GM12878 (cell line): Measurements from ENCODE around the gene PPP1R1B. TPM values are rescaled to one million over a fixed set of nuclear protein-coding genes. Genes with fewer than 3 reads are reported as not detected.

Experiments
- ASH2L ChIP-seq: fragments of 300-600, 200-600 bp; sonication (generic); IDR thresholded peaks from 2 replicates; pipeline ENCODE4 v1.6.1; 2017; ENCODE audit warnings: low read depth, mild to moderate bottlenecking, borderline replicate concordance
- ATF2 ChIP-seq: IDR thresholded peaks from 2 replicates; pipeline ENCODE4 v1.6.1; 2012; ENCODE audit warnings: low read length, inconsistent platforms
- BCL11A ChIP-seq: IDR thresholded peaks from 2 replicates; pipeline ENCODE4 v1.6.1; 2011; ENCODE audit warnings: low read depth, low read length
- BRCA1 ChIP-seq: IDR thresholded peaks from 2 replicates; pipeline ENCODE4 v1.6.1; 2011; ENCODE audit warnings: low read depth, low read length, improper control_type of control experiment
- MYC ChIP-seq: IDR thresholded peaks from 2 replicates; pipeline ENCODE4 v1.6.1; 2011; ENCODE audit warnings: mild to moderate bottlenecking, low read length, moderate library complexity, inconsistent platforms; ENCODE audit not compliant: insufficient read depth, insufficient replicate concordance, insufficient read length, severe bottlenecking
- NR2C1 ChIP-seq: fragments of 450-650 bp; IDR thresholded peaks from 2 replicates; pipeline ENCODE4 v1.6.1; 2017; ENCODE audit warnings: antibody characterized with exemption, mild to moderate bottlenecking, moderate library complexity
- PAX8 ChIP-seq: fragments of 450-650 bp; IDR thresholded peaks from 2 replicates; pipeline ENCODE4 v1.6.1; 2017; ENCODE audit warnings: mild to moderate bottlenecking, moderate library complexity
- RELB ChIP-seq: fragments of 450-650 bp; IDR thresholded peaks from 2 replicates; pipeline ENCODE4 v1.6.1; 2017; ENCODE audit warnings: low read depth, mild to moderate bottlenecking, moderate library complexity
- SPI1 ChIP-seq: IDR thresholded peaks from 2 replicates; pipeline ENCODE4 v1.6.1; 2011; ENCODE audit warnings: low read depth, mild to moderate bottlenecking, low read length, moderate library complexity, borderline replicate concordance; ENCODE audit not compliant: insufficient read depth
- SREBF2 ChIP-seq: IDR thresholded peaks from 2 replicates; pipeline ENCODE4 v1.6.1; 2012; ENCODE audit warnings: mild to moderate bottlenecking, low read length
- SUPT20H ChIP-seq: IDR thresholded peaks from 2 replicates; pipeline ENCODE4 v1.6.1; 2011; ENCODE audit warnings: low read depth, mild to moderate bottlenecking, low read length, moderate library complexity, borderline replicate concordance; ENCODE audit not compliant: control insufficient read depth
- ZBTB4 ChIP-seq: fragments of 450-650 bp; formaldehyde crosslinking; IDR thresholded peaks from 2 replicates; pipeline ENCODE4 v1.4.0; 2022; ENCODE audit warnings: mild to moderate bottlenecking, moderate library complexity
- ZNF24 ChIP-seq: fragments of 450-650 bp; IDR thresholded peaks from 2 replicates; pipeline ENCODE4 v1.6.1; 2017; ENCODE audit warnings: antibody characterized with exemption, mild to moderate bottlenecking
- ZSCAN29 ChIP-seq: fragments of 450-650 bp; IDR thresholded peaks from 2 replicates; pipeline ENCODE4 v1.6.1; 2017; ENCODE audit warnings: mild to moderate bottlenecking, moderate library complexity
- polyA plus RNA-seq, 11 experiments: library from polyadenylated mRNA; depleted of rRNA in 4 of 11; unstranded in 6 of 11; stranded (reverse) in 5 of 11; fragments of >200 nt; fragmentation: Nextera tagmentation in 4 of 11; fragmentation: Illumina TruSeq in 1 of 11; extraction: Ambion mirVana in 4 of 11; extraction: Trizol in 1 of 11; gene quantifications; 1 replicate in 1 of 11; 2 replicates in 10 of 11; pipeline versions ENCODE4 v1.2.1 to v1.2.3, GENCODE V29; 2011 to 2016; ENCODE audit warnings: inconsistent platforms in 2 of 11, missing spikeins in 2 of 11, low read depth in 1 of 11
- total RNA-seq, 4 experiments: library from RNA; depleted of rRNA in 3 of 4; stranded (reverse); fragments of >200 nt in 3 of 4; fragmentation: Illumina TruSeq in 1 of 4; extraction: Trizol in 1 of 4; gene quantifications; 2 replicates each; pipeline versions ENCODE4 v1.2.1 to v1.2.3, GENCODE V29; 2013 to 2021

The PPP1R1B gene
- total and polyA plus RNA-seq, 10 of the 15 experiments (the other 5 are each of a cell fraction or from before 2014, with no cell fraction given) = 0.08 TPM; not detected in 9

- TF ChIP-seq ATF2 = no peak
- TF ChIP-seq SREBF2 = no peak
- no peak for TF ChIP-seq SUPT20H
- TF ChIP-seq RELB = no peak
- no peak for TF ChIP-seq MYC
- TF ChIP-seq ZNF24 = no peak
- TF ChIP-seq BRCA1 = no peak
- TF ChIP-seq ASH2L = no peak
- TF ChIP-seq BCL11A = no peak
- TF ChIP-seq PAX8 = no peak
- TF ChIP-seq NR2C1 = no peak
- no peak for TF ChIP-seq ZSCAN29
- no peak for TF ChIP-seq ZBTB4 (CRISPR knock-in tag)
- no peak for TF ChIP-seq SPI1
These were observed 29.2 kb upstream of the PPP1R1B start (continued) for GRCh38 chr17:39597372-39598046.
